Astrocyte (in vitro differentiated cells and primary cell): ENCODE data around the gene MEG3. TPM values are rescaled to one million over a fixed set of nuclear protein-coding genes. Genes with fewer than 3 reads are reported as not detected.

Experiments
- DNase-seq: peaks from one replicate; pipeline ENCODE4 v3.0.0-alpha.2; 2010; ENCODE audit warnings: low read depth
- FAIRE-seq: peaks from 2 replicates; lab custom pipeline; 2011; peaks lifted over from hg19 to GRCh38; lab: Jason Lieb, UNC
- H2AFZ ChIP-seq: 2 replicates; pipeline ENCODE4 v1.6.0; 2012; ENCODE audit warnings: low read depth, low read length, inconsistent platforms
- H3K27ac ChIP-seq: 2 replicates; pipeline ENCODE4 v1.5.1; 2011; ENCODE audit warnings: low read depth, low read length, inconsistent platforms
- H3K27me3 ChIP-seq: 2 replicates; pipeline ENCODE4 v1.6.0; 2011; ENCODE audit warnings: low read length, inconsistent platforms; ENCODE audit not compliant: insufficient read depth
- H3K36me3 ChIP-seq: 2 replicates; pipeline ENCODE4 v1.5.1; 2011; ENCODE audit warnings: low read length, inconsistent platforms; ENCODE audit not compliant: insufficient read depth
- H3K4me1 ChIP-seq: 2 replicates; pipeline ENCODE4 v1.5.1; 2011; ENCODE audit warnings: low read length, inconsistent platforms; ENCODE audit not compliant: insufficient read depth
- H3K4me2 ChIP-seq: 2 replicates; pipeline ENCODE4 v1.6.0; 2012; ENCODE audit warnings: low read length, inconsistent platforms
- H3K4me3 ChIP-seq: 2 replicates; pipeline ENCODE4 v1.5.1; 2011; ENCODE audit warnings: low read depth, mild to moderate bottlenecking, low read length, inconsistent platforms; ENCODE audit not compliant: insufficient read depth
- H3K79me2 ChIP-seq: 2 replicates; pipeline ENCODE4 v1.6.0; 2012; ENCODE audit warnings: mild to moderate bottlenecking, low read length, inconsistent platforms; ENCODE audit not compliant: insufficient read depth
- H3K9ac ChIP-seq: 2 replicates; pipeline ENCODE4 v1.6.0; 2012; ENCODE audit warnings: mild to moderate bottlenecking, low read length, inconsistent platforms
- H3K9me3 ChIP-seq: 2 replicates; pipeline ENCODE4 v1.5.1; 2012; ENCODE audit warnings: low read depth, mild to moderate bottlenecking, low read length, inconsistent platforms; ENCODE audit not compliant: insufficient read depth
- H4K20me1 ChIP-seq: 2 replicates; pipeline ENCODE4 v1.6.0; 2012; ENCODE audit warnings: low read length, inconsistent platforms; ENCODE audit not compliant: insufficient read depth
- H3K27ac Mint-ChIP-seq: one replicate; pipeline ENCODE4 v1.8.0; 2021; ENCODE audit warnings: mild to moderate bottlenecking, mixed read lengths; ENCODE audit not compliant: unreplicated experiment
- H3K27me3 Mint-ChIP-seq: one replicate; pipeline ENCODE4 v1.8.0; 2021; ENCODE audit warnings: low read depth, mixed read lengths; ENCODE audit not compliant: unreplicated experiment
- H3K36me3 Mint-ChIP-seq: one replicate; pipeline ENCODE4 v1.8.0; 2021; ENCODE audit warnings: low read depth, mixed read lengths; ENCODE audit not compliant: unreplicated experiment
- H3K4me1 Mint-ChIP-seq: one replicate; pipeline ENCODE4 v1.8.0; 2021; ENCODE audit warnings: low read depth, mixed read lengths; ENCODE audit not compliant: unreplicated experiment
- H3K4me3 Mint-ChIP-seq: one replicate; pipeline ENCODE4 v1.8.0; 2021; ENCODE audit warnings: mild to moderate bottlenecking, moderate library complexity, mixed read lengths; ENCODE audit not compliant: unreplicated experiment
- H3K9me3 Mint-ChIP-seq: one replicate; pipeline ENCODE4 v1.8.0; 2021; ENCODE audit warnings: mild to moderate bottlenecking, mixed read lengths; ENCODE audit not compliant: unreplicated experiment
- CTCF ChIP-seq: IDR thresholded peaks from 2 replicates; pipeline ENCODE4 v1.5.1; 2011; ENCODE audit warnings: low read depth, mild to moderate bottlenecking, inconsistent platforms, low read length, moderate library complexity; ENCODE audit not compliant: insufficient read depth
- EZH2 ChIP-seq: IDR thresholded peaks from 2 replicates; pipeline ENCODE4 v1.6.1; 2012; ENCODE audit warnings: mild to moderate bottlenecking, low read length, inconsistent platforms; ENCODE audit not compliant: insufficient read depth
- total RNA-seq: library from RNA; stranded (reverse); gene quantifications from 2 replicates; pipeline ENCODE4 v1.2.1, GENCODE V29; 2021

MEG3 gene
- total RNA-seq, 1 donor from 2014 or later, result not detected

GRCh38 chr14:100878271-100879146 is 52.6 kb downstream of the MEG3 start:
- Histone ChIP-seq H3K27me3 (no peaks in the 10 kb centered on the region), H3K4me2 (no peak overlapping the region), H4K20me1 (peaks cover 95% of the 10 kb centered on the region), H3K36me3 (peaks cover 14% of the 10 kb centered on the region), H3K4me3 (no peak overlapping the region), H3K79me2 (peaks cover 92% of the 10 kb centered on the region), H3K9me3 (no peaks in the 10 kb centered on the region), H3K27ac (no peak overlapping the region), H3K9ac (no peak overlapping the region), H3K4me1 (no peaks in the 10 kb centered on the region), H2AFZ (no peak overlapping the region)
- no peaks in the 10 kb centered on the region for H3K4me1 Mint-ChIP-seq
- H3K36me3 Mint-ChIP-seq, result peaks cover 7% of the 10 kb centered on the region
- H3K9me3 Mint-ChIP-seq, result peaks cover 22% of the 10 kb centered on the region
- TF ChIP-seq CTCF (no peak), EZH2 (no peak)
- FAIRE-seq (no peak), DNase-seq (no peak)
- no peak overlapping the region for H3K4me3 Mint-ChIP-seq
- no peak overlapping the region for H3K27ac Mint-ChIP-seq
- H3K27me3 Mint-ChIP-seq, result peaks cover 31% of the 10 kb centered on the region

GRCh38 chr14:100879194-100879593 is 53.3 kb downstream of the MEG3 start:
- no peak overlapping the region for H3K27ac ChIP-seq
- no peak overlapping the region for H2AFZ ChIP-seq
- peaks cover 95% of the 10 kb centered on the region for H4K20me1 ChIP-seq
- H3K36me3 ChIP-seq, result peaks cover 19% of the 10 kb centered on the region
- peaks cover 32% of the 10 kb centered on the region for H3K27me3 Mint-ChIP-seq
- no peak for DNase-seq
- no peak overlapping the region for H3K4me3 ChIP-seq
- H3K4me1 Mint-ChIP-seq, result no peaks in the 10 kb centered on the region
- no peak for TF ChIP-seq EZH2
- no peak for TF ChIP-seq CTCF
- H3K27ac Mint-ChIP-seq, result no peak overlapping the region
- no peaks in the 10 kb centered on the region for H3K9me3 ChIP-seq
- no peak for FAIRE-seq
- H3K4me2 ChIP-seq, result no peak overlapping the region
- no peaks in the 10 kb centered on the region for H3K27me3 ChIP-seq
- no peak overlapping the region for H3K9ac ChIP-seq
- peaks cover 7% of the 10 kb centered on the region for H3K36me3 Mint-ChIP-seq
- H3K4me3 Mint-ChIP-seq, result no peak overlapping the region
- H3K79me2 ChIP-seq, result peaks cover 91% of the 10 kb centered on the region
- H3K9me3 Mint-ChIP-seq, result peaks cover 26% of the 10 kb centered on the region
- H3K4me1 ChIP-seq, result no peaks in the 10 kb centered on the region

- no peak overlapping the region for H3K27ac Mint-ChIP-seq
- H3K36me3 ChIP-seq, result peaks cover 20% of the 10 kb centered on the region
- H3K36me3 Mint-ChIP-seq, result peaks cover 7% of the 10 kb centered on the region
- H3K4me3 ChIP-seq, result no peak overlapping the region
- no peak for TF ChIP-seq EZH2
- TF ChIP-seq CTCF, result no peak
- H3K27ac ChIP-seq, result no peak overlapping the region
- DNase-seq (no peak), FAIRE-seq (no peak)
- H3K4me2 ChIP-seq, result no peak overlapping the region
- no peaks in the 10 kb centered on the region for H3K9me3 ChIP-seq
- peaks cover 29% of the 10 kb centered on the region for H3K9me3 Mint-ChIP-seq
- peaks cover 95% of the 10 kb centered on the region for H4K20me1 ChIP-seq
- H3K27me3 ChIP-seq, result no peaks in the 10 kb centered on the region
- H3K79me2 ChIP-seq, result peaks cover 90% of the 10 kb centered on the region
- no peak overlapping the region for H3K4me3 Mint-ChIP-seq
- H2AFZ ChIP-seq, result no peak overlapping the region
- H3K4me1 Mint-ChIP-seq, result no peaks in the 10 kb centered on the region
- no peaks in the 10 kb centered on the region for H3K4me1 ChIP-seq
- no peak overlapping the region for H3K9ac ChIP-seq
- H3K27me3 Mint-ChIP-seq, result peaks cover 37% of the 10 kb centered on the region
Observed at GRCh38 chr14:100879782-100880181, 53.9 kb downstream of the MEG3 start.
